T-helper 22 cell (primary cell): ENCODE data around the gene SH3BP5.
A peak's percentile ranks its signal among the peaks of the same experiment; 100 is the strongest.
"Not testable (repeated sequence)": the region's sequence is repeated elsewhere in the genome, so short reads cannot be mapped to it uniquely, and the experiment has no call there.

Experiments used
- DNase-seq: peaks from one replicate; pipeline ENCODE4 v3.0.0-alpha.2; 2020; ENCODE audit warnings: low read depth

Gene SH3BP5, protein sequence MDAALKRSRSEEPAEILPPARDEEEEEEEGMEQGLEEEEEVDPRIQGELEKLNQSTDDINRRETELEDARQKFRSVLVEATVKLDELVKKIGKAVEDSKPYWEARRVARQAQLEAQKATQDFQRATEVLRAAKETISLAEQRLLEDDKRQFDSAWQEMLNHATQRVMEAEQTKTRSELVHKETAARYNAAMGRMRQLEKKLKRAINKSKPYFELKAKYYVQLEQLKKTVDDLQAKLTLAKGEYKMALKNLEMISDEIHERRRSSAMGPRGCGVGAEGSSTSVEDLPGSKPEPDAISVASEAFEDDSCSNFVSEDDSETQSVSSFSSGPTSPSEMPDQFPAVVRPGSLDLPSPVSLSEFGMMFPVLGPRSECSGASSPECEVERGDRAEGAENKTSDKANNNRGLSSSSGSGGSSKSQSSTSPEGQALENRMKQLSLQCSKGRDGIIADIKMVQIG

DNA sequence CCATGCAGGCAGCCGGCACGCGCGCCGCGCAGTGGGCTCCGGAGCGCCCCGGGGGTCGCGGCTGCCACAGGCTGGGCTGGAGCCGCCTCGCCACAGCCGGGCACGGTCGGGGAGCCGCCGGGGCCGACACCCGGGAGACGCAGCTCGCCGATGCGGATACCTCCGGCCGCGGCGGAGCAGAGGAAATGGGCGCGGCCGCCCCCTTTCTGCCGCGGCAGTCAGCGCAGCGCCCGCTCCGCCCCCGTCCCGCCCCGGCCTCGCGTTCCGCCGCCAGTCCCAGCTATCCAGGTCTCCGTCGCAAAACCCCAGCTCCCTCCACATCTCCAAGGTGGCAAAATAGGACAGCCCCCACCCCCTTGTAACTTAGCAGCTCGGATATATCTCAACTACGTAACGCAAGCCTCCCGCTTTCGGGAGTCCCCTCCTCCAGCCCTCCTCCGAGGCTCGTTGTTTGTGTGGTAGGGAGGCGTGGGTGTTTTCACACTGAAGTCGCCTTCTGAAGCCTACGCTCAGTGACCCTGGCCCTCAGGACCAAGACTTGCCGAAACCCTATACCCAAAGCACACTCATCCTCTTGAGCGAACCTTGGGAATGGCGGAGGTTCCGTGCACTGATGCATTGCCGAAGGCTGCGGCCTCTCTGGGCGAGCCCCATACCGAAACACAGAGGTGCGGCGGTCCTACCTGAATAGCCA, at the start of gene SH3BP5:
SH3BP5 (minus strand) TSS at position 182 of the 694 bp plus-strand sequence; CDS start at position 4, 178 bp downstream.
- peak; percentile 49 for DNase-seq

DNA sequence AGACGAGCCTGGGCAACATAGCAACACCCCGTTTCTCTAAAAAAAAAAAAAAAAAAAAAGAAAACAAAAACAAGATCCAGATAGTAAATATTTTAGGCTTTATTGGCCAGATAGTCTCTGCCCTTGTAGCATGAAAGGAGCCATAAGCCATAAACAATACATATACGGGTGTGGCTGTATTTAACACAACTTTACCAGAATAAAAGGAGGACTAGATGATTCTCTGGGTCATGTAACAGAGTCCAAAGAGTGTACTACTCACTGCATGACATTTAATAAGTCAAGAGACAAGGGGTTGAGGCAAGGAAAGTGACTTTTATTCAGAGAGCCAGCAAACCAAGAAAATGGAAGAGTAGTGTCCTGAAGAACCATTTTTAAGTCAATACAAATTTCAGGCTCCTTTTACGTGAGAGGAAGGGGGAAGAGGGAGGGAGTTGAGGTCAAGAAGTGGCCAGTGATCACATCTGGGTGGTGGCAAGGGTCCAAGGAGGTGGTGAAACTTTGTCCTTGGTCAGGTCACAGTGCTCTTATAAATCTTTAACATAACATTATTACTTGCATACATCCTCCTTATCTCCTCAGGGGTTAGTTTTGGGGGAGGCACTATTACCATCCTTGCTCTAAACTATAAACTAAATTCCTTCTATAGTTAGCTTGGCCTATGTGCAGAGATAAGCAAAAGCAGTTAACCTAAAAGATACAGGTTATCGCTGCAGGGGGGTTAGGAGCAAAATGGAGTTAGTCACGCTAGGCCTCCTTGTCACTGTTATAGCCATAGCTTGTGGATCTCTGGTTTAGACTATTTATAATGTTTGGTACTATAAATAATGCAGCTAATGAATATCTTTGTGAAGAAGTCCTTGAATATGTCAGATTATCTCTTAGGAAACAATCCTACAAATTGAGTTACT, 48.8 kb upstream of the SH3BP5 start:
- DNase-seq: no peak

DNA sequence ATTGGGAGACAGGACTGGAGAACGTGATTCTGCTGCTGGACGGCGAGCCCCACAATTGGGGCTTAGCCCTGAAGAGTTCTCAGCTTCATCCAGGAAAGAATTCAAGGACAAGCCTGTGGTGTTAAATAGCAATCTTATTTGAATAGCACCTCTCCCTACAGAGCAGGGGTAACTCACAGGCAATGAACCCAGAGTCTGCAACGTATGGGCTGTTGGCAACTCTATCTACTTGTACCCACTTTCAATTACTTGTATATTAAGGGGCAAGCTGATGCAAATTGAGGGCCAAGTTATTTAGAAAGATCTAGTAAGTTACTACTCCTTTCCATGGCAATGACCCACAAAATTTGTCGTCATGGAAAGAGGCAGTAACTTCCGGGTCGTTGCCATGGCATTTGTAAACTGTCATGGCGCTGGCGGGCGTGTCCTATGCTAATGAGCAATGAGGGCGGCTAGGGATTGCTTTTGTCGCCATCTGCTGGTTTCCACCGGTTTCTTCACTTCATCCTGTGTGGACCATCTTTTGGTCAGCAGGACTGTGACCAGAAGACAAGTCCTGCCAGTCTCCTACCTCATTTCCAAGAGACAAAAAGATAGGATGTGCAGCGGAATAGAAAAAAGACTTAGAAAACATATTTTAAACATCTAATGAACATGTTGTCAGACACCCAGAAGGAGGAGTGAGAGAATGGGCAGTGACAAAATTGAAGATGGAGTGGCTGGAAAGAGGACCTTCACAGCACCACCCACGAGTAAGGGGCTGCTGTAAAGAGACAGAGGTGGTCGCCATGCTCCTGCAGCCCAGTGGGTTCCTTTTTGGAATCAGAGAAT, 45.8 kb upstream of the SH3BP5 start:
- DNase-seq: peak; percentile 88

DNA sequence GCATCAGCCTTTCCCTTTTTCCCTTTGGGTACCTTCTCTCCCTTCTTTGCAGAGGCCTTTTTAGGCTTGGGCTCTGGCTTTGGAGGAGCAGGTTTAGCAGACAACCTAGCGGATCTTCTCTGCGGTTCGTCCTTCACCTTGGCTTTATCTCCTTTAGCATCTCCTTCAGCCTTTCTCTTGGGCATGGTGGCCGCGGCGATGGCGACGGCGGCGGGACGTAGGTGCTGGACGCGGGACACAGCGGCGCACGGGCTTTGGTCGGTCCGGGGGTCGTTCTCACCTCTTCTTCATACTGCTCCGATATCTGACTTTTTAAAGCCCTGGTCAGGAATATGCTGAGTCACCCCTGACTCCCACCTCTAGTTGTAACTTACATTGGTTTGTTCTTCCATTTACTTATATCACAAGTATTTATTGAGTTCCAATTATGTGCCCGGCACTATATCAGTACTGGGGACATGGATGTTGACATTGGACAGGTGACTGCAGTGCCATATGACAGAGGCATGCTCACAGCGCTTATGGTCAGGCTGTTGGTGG, 43.1 kb upstream of the SH3BP5 start:
- DNase-seq: no peak

DNA sequence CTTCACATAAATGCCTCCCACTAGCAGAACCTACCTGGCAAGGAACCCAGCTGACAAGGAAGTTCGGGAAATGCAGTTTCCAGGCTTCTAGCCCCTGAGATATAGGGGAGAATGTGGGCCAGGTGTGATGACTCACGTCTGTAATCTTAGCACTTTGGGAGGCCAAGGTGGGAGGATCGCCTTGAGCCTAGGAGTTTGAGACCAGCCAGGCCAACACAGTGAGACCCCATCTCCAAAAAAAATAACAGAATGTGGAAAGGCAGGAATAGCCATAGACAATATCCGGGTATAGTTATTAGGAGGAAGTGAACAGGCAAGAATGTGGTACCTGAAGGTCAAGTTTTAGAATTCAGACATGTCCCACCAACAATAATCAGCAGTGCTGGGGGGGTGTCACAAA, 40.5 kb upstream of the SH3BP5 start:
- DNase-seq: no peak

DNA sequence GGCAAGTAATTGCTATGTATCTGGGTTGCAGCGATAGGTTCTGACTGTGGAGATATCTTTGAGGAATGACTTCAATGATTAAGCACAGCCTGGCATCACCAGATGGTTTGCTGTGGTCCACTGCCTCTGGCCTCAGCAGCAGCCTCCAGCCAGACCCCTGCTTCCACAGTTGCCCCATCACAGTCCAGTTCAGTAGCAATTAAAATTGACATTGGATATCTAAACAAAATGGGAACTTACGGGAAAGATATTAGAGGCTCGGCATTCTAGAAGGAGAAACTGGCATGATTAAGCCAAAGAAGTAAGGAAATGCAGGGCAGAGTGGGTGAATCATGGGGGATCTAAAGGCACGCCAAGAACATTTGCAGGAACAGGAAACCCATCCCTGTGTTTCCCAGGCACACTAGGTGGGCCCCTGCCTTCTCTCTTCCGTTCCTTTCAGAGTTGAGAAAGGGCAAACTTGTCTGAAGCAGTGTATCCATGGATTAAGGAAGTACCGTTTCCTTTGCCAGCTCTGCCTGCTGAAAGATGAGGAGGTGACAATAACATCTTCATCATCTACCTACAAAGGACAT, 36.3 kb upstream of the SH3BP5 start:
- no peak for DNase-seq

DNA sequence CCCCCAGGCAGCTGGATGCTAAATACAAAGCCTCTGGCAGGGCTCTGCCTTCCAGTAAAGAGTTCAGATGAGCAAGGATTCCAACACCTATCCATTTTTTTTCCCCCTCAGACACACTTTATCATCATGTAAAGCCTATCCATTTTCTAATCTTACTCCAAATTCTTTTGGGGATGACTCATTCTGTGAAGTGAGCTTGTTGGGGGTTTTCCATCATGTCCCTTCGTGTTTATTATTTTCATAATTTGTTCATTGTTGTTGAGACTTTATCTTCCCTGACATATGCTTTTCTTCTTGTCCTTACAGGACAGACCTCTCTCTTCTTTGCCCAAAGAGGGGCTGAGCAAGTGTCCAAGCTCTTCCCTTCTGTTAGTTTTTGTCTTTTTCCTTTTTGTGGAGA, 34.7 kb upstream of the SH3BP5 start:
- DNase-seq: no peak

DNA sequence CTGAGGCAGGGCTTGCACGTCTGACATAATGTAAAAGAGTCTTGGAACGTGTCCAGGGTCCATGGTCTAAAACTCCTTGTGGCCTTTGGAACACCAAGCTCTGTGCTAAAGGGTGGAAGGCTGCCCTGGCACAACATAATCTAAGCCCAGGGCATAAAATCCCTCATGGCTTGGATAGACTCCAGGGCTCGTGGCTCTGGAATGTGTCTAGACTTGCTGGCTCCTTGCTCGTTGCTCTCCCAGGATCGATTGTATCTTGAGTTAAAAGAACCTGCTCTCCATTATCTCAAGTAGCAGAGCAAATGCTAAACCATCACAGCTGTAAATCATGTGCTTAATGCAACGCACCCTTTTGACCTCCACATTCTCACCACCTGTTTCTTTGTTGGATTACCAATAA, 31.7 kb upstream of the SH3BP5 start:
- DNase-seq: not testable (repeated sequence)

DNA sequence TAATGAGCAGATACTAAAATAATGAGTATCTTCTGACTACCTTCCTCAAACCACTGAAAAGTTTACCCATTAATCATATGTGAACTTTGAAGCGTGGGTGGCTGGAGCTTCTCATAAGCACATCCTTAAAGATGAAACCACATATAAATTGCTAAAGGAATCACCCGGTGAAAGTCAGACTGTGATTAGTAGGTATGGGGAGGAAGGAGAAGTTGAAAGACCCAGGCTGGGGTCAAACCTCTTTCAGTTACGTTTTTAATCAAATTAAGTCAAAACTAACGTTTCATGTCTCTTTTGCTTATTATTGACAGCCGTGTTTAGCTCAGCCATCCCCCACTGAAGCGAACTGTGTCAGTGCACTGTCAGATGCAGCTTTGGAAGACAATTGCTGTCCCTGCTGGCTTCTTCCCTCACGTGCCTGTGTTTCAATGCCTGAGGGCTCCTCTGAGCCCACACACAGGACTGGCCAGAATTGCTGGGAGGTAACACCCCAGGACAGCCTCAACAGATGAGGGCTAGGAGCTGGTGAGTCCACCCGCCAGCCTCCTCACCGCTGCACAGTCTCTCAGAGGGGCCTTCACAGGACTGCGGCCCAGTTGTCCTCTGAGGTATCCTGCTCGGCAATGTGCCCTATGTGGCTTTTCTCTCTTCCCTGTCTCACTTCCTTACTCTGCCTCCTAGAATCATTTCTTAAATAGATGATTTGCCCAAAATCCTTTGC, 29.3 kb upstream of the SH3BP5 start:
- DNase-seq: no peak

DNA sequence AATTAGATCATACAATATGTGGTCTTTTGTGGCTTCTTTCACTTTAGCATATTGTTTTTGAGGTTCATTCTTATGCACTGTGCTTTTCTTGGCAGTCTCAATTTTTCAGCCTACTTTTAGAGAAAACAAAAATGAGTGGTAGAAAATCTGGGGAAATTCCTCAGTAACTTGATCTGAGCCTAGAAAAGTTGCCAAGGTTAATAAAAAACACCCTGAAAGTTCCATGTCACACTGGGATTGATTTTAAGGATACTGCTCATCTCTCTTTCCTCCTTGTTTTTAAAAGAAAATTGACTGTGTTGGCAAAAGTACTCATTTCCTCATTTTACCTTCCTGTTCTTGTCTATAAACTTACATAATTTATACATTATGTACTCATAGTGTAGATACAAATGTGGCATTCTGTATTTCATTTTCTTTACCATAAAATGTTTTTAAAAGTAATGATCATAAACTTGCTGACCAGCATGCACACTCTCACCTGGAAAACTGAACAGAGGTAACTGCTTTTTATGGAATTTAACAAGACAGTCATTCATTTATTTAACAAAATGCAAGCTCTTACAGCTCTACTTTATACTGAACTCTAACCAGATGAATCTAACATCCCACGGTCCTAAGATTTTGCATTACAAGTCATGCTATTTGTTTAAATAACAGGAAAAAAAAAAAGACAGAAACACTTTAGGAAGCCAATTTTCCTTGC, 28.6 kb upstream of the SH3BP5 start:
- no peak for DNase-seq

DNA sequence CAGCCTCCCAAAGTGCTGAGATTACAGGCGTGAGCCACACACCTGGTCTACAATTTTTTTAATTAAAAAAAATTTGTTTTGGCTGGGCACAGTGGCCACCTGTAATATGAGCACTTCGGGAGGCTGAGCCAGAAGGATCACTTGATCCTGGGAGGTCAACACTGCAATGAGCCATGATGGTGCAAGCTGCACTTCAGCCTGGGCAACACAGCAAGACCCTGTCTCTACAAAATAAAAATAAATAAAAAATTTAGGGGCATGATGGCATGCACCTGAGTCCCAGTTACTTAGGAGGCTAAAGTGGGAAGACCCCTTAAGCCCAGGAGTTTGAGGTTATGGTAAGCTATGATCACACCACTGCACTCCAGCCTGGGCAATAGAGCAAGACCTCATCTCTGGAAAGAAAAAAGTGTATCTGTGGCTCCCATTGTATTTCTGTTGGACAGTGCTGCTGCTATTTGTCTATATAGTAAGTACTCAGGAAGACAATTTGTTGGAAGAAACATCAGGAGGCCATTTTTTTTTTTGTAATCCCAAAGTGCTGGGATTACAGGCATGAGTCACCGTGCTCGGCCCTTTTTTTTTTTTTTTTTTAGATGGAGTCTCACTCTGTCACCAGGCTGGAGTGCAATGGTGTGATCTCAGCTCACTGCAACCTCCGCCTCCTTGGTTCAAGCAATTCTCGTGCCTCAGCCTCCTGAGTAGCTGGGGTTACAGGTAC, 27.5 kb upstream of the SH3BP5 start:
- DNase-seq: no peak

DNA sequence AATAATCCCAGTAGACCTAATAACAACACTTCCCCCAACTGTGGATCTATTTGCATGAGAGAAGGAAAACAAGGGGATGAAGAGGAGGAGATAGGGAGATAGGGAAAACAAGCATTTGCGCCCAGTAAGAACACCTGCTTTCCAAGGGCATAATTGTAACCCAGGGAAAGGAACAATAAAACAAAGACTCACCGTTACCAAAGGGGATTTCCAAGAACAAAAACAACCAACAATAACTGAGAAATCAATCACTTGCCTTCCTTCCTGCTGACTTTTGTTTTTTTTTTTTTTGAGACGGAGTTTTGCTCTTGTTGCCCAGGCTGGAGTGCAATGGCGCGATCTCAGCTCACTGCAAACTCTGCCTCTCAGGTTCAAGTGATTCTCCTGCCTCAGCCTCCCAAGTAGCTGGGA, 24.3 kb upstream of the SH3BP5 start:
- DNase-seq: not testable (repeated sequence)

DNA sequence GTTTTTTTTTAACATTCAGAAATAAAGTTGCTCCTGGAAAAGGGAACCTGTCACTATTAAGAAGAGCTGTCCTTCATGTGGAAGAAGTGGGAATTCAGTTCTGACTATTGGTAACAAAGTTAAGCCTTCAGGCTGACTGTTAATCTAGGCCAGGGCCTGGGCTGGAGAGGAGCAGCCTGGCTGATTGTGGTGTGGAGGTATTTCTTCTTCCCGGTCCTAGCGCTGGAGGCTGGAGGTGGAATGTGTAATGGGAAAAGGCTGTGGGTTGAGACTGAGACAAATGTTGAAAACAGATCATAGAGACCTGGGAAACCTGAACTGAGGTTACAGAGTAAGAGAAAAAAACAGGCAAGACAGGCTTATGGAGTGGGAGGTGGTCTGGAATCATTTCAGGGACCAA, 23.8 kb upstream of the SH3BP5 start:
- no peak for DNase-seq

DNA sequence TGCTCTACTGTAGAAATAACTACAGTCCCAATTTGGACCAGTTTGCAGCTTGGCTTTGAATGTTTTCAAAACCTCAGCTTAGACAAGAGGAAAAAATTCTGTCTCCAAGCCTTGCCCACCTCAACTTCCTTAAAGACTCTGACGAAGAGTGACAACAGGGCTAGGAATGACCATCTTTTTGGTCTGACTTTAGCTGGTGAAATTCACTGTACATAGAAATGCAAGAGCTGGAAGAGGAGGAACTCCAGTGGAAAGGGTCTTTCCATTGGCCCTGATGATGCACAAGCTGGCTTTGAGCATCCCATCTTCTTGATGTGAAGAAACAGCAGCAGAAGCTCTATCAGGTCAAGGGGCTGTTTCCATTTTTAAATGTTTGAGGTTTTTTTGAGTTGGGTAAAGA, 22.7 kb upstream of the SH3BP5 start:
- no peak for DNase-seq

DNA sequence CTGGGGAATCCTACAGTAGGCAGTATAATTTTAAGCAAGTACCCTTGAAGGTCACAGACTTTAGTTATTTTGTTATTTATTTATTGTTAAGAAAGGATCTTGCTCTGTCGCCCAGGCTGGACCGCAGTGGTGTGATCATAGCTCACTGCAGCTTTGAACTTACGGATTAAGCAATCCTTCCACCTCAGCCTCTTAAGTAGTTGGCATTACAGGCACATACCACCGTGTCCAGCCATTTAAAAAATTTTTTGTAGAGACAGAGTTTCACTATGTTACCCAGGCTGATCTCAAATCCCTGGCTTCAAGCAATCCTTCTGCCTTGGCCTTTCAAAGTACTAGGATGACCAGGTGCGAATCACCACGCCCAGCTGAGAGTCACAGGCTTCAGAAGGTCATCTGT, 22.1 kb upstream of the SH3BP5 start:
- DNase-seq: no peak

DNA sequence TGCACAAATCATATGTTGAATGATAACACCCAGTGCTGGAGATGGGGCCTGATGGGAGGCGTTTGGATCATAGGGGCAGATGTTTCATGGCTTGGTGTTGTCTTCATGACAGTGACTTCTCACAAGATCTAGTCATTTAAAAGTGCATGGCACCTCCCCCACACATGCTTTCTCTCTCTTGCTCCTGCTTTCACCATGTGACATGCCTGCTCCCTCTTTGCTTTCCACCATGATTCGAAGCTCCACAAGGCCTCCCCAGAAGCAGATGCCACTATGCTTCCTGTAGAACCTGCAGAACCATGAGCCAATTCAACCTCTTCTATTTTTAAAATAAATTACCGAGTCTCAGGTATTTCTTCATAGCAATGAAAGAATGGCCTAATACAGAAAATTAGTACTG, 17.8 kb upstream of the SH3BP5 start:
- DNase-seq: no peak

DNA sequence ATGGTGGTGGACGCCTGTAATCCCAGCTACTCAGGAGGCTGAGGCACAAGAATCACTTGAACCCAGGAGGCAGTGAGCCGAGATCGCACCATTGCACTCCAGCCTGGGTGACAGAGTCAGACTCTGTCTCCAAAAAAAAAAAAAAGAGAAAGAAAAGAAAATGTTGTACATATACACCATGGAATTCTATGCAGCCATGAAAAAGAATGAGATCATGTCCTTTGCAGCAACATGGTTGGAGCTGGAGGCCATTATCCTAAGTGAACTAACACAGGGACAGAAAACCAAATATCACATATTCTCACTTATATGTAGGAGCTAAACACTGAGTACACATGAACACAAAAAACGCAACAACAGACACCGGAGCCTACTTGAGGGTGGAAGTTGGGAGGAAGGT, 17.1 kb upstream of the SH3BP5 start:
- DNase-seq: not testable (repeated sequence)

DNA sequence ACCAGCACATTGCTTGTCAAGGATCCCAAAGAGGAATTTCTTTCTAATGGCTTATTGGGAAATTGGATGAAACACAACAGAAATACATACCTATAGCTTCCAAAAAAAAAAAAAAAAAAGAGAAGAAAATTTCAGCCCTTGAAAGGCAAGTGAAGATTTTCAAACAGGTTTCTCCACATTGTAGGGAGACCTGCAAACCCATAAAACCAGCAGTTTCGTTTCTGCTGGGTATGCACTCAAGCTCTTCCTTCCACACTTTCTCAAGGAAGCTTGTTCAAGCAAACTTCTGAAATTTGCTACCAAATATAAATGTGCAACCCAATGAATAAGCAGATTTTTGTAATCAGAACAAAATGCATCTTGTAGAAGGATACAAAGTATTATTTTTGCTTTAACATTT, 15.9 kb upstream of the SH3BP5 start:
- DNase-seq: no peak

DNA sequence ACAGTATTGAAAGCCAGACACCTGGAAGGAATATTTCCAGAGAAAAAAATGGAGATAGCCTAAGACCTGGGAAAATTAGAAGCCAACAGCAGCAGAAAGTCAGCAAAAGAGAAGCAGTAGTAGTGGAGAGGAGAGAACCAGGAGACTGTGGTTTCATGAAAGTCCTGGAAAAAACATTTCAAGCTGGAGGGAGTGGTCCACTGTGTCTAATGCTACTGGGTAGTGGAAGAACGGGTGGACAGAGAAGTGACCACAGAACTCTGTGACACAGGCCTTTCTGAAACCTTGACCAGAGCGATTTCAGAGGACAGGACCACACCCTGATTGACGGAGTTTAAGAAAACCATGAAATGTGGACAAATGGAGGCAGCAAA, 15.3 kb upstream of the SH3BP5 start:
- DNase-seq: no peak
